GM04503 (cell line): ENCODE data around the gene UGDH.
"Not testable (repeated sequence)": the region's sequence is repeated elsewhere in the genome, so short reads cannot be mapped to it uniquely, and the experiment has no call there.

ENCODE experiments used
- DNase-seq: peaks from one replicate; pipeline ENCODE4 v3.0.0-alpha.2; 2012; ENCODE audit warnings: low read depth

Gene UGDH

DNA sequence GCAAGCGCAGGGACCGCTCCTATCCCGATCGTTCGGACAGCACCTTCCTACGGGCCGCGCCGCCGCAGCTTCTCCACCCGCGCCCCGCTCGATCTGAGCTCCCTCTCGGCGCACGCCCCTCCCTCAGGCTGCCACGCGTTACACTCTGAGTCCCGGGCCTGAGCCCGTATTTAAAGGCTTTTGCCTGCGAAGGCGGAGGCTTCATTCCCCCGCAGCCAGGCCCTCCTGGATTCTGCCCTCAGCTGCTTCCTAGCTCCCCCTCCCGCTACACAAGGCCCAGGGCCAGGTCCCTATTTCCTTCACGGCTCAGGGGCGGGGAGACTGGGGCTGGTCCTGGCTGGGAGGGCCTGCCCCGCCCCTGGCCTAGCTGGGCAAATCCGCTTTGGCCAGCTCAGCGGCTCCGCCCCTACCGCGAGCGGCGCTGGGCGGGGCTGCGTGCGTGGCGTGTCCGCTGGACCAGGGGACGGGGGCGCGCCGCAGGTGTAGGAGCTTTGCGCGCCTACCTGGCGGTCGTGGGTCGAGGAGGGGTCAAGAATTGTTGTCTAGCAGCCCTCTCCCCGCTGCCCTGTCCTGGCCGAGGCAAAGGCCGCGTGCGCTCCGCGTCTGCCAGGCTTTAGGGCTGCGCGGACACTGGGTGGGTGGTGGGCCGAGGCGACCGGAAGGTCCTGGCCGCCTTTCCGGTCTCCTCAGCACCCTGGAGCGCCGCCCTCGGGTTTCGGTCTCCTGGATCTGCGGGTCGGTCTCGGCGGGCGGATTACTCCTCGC, at the start of gene UGDH:
Gene UGDH (minus strand): TSS at position 144 of the 765 bp plus-strand sequence. CDS start 5,927 bp downstream, outside the sequence.
- DNase-seq = peak; percentile 93

DNA sequence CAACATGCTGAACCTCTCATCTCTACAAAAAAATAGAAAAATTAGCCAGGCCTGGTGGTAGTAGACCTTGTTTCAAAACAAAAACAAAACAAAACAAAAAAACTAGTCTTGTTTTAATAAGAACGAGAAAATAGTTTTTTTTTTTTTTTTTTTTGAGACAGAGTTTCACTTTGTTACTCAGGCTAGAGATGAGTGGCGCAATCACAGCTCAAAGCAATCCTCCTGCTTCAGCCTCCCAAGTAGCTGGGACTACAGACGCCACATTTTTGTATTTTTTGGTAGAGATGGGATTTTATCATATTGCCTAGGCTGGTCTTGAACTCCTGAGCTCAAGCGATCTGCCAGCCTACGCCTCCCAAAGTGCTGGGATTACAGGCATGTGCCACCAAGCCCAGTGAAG, 47.7 kb upstream of the UGDH start:
- DNase-seq = no peak

DNA sequence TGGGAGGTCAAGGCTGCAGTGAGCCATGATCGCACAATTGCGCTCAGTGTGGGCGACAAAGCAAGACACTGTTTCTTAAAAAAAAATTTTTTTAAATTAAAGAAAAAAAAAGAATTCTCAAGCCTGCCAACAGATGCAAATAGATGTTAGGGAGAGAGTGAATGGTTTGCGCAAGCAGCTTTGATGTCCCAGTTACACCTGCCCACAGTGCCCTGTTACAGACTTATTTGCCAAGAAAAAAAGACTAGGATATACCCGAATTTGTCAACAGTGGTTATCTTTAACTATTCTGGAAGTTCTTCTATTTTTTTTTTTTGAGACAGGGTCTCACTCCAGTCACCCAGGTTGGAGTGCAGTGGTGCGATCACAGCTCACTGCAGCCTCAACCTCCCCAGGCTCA, 44.3 kb upstream of the UGDH start:
- DNase-seq = no peak

DNA sequence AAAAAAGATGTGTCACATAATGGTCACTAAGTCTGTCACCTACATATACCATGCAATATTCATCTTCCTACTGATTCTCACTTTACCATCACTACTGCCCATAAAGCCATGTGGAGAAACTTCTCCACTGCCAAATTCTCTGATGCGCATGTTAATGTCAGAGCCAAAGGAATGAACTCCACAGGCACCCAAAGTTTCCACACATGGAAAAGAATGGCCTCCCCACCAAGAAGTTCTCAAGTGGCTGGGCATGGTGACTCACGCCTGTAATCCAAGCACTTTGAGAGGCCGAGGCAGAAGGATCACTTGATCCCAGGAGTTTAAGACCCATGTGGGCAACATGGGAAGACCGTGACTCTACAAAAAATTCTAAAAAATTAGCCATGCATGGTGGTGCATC, 43.8 kb upstream of the UGDH start:
- DNase-seq = no peak

DNA sequence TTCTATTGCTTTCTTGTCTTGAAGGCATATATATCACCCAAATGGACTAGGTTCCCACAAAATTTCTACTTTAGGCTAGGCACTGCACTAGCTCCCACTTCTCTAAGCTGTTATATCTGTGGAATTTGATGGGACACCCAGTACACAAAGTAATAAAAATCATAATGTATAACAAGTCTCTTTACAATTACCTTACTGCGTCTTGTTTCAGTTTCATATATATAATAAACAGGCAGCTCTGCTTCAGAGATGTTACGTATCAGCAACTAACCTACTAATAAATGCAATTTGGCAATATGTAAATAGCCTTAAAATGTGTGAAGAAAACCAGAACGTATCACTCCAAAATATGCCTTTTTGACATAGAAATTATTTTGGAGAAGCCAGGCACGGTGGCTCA, 42.0 kb upstream of the UGDH start:
- no peak for DNase-seq

DNA sequence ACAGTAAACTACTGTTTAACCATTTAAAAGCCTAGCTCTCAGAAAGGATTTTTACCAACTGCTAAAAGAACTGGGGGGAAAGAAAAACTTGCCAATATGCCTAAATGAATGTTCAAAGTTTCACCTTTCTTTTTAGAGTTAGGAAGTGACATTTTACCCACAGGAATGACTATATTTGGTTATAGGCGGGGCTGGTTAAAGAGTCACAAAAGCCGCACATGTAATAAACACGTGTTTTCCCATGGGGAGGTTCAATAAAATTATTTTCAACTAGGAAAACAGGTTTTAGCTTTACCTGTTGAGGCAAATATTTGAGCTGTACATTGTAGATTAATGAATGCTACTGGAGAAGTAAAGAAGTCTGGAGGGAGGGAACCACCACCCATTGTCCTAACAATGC, 41.6 kb upstream of the UGDH start:
- no peak for DNase-seq

DNA sequence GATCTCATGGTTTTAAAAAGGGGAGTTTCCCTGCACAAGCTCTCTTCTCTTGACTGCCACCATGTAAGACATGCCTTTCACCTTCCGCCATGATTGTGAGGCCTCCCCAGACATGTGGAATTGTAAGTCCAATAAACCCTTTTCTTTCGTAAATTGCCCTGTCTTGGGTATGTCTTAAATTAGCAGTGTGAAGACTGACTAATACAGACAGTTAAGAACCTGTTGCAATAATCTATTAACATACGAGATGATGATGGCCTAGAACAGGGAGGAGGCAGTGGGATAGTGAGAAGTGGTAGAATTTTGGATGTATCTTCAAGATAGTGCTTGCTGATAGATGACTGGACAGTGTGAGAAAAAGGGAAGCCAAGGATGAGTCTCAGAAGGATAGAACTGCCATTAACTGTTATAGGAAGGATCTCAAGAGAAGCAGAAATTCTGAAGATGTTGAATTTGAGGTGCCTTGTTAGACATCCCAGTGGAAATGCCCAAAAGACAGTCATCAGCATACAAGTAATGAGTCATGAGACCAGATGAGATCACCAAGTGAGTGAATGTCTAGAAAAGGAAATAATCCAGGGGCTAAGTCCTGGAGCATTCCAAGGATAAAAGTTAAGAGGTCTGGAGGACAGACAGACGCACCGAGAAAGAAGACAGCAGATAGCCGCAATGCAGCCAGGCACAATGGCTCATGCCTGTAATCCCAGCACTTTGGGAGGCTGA, 38.8 kb upstream of the UGDH start:
- DNase-seq = peak; percentile 67

DNA sequence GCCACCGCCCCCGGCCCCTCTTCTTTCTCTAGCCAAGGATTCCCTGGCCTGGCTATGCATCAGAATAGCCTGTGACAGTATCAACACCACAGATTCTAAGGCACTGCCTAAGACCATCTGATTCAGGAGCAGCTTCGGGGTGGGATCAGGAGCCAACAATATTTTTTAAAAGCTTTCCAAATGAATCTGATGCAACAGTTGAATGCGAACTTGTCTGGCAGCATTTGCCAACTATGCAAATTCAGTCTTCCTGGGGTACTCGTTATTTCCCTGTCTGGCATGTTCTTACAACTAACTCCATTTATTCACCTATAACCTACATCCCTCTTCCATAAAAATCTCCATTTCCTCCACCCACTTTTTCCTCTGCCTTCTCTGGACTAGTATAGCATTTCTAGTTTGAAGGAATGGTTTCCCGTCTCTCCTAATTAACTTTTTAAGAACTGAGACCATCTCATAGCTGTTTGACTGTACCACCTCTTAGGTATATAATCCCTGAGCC, 36.2 kb upstream of the UGDH start:
- DNase-seq = no peak

DNA sequence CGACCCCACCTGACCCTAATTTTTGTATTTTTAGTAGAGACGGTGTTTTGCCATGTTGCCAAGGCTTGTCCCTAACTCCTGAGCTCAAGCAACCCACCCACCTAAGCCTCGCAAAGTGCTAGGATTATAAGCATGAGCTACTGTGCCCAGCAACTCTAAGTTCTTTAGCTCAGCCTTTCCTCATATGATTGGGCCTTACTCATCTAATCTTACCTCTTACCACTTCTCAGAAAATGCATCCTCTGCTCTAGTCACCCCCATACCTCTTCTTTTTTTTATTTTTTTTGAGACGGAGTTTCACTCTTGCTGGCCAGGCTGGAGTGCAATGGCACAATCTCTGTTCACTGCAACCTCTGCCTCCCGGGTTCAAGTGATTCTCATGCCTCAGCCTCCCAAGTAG, 35.6 kb upstream of the UGDH start:
- no peak for DNase-seq

DNA sequence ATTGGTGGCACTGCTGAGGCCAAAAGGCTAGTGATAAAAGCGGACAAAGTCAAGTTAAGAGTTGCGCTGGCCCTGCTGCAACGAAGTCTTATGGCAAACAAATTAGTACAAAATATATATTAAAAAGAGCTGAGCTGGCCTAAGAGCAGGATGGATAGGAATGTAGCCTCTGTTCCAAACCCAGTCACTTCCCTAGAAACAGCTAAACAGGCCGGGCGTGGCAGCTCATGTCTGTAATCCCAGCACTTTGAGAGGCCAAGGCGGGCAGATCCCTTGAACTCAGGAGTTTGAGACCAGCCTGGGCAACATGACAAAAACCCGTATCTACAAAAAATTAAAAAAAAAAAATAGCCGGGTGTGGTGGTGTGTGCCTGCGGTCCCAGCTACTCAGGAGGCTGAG, 32.4 kb upstream of the UGDH start:
- no peak for DNase-seq

DNA sequence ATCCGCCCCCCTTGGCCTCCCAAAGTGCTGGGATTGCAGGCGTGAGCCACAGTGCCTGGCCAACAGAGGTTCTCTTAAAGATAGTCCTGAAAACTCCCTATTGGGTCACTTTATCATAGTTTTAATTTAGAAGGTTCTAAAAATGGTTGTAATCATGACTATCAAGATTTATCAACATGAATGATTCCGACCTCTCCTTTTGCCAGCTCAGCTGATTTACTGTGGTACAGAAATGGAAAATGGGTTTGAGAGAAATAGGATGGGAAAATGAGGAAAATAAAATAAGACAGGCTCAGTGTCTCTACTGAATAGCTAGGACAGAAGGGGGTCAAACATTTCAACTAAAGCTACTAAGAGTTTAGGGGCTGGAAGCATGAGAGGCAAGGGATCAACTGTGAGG, 28.2 kb upstream of the UGDH start:
- DNase-seq = no peak

DNA sequence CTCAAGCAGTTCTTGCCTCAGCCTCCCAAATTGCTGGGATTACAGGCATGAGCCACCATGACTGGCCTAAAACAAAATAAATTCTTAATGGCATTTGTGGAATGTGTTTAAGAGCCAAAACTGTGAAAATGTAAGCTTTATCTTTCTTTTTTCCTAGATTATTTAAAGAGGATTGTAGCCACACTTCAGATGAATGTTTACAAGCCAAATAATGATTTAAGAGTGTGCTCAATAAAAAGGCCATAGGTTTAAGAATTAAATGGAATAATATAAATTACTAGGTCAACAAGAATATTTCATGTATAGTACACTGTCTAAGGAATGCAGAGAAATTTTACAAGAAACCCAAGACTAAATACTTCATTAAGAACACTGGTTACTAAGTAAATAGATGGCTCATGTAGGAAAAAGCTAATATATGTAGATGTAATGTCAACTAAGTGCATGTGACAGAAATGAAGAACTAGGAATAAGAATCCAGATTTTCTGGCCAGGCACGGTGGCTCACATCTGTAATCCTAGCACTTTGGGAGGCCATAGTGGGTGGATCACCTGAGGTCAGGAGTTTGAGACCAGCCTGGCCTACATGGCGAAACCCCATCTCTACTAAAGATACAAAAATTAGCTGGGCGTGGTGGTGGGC, 21.3 kb upstream of the UGDH start:
- DNase-seq = peak; percentile 43

DNA sequence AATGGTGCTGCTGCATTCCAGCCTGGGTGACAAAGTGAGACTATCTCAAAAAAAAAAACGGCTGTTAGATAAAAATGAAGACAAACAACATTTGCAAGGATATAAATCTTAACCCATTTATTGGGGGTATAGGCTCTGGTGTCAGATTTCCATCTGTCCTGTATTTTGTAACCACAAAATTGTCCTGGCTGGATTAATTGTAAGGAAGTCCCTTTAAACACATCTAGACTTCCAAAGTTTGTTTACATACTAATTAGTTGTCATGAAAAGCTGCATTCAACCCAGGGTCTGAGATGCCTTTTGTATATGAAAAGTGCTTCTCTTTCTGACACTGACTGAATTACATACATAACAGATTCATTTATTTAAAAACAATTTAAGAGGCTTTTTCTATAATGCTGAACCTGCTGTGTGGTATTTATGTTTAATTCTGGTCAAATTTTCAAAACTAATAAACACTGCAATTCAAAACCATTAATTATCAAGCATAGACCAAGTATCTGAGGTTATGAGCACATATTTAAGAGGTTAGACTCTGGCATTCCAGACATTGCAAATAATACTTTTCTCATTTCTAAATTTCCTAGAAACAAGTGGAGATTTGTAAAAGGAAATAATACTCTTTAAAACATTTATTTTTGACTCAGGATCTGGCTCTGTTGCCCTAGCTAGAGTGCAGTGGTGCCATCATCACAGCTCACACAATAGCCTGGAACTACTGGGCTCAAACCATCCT, 17.5 kb upstream of the UGDH start:
- DNase-seq = no peak

DNA sequence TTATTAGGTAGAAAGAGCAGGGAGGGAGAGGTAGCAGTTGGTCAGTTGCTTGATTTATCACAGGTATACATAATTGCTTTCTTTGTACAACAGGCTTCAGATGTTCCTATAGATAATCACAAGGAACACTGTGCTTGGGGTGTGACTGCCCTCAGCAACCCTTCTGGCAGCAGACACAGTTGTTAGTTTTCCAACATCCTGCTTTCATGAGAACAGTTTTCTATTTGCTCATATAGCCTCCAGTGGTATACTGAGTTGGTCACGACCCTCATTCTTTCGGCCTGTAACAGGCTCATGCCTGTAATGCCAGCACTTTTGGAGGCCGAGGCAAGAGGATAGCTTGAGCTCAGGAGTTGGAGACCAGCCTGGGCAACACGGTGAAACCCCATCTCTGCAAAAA, 16.8 kb upstream of the UGDH start:
- DNase-seq = not testable (repeated sequence)

DNA sequence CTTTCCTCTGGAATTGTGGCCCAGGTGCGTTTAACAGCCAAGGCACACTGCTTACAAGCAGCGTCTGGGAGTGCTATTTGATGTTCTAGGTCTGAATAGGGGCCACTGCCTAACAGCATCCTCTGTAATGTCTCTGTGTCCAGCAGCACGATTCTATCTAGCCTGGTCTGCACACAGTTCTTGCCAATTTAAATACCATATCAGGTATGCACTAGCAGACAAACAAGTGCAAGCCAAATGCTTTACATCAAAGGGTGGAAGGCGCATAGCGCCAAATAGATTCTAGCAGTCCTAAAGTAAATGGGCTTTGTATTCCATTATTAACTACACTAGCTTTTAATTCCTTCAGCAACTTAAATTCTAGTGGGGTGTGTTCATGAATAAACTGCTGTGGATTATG, 15.8 kb upstream of the UGDH start:
- no peak for DNase-seq

DNA sequence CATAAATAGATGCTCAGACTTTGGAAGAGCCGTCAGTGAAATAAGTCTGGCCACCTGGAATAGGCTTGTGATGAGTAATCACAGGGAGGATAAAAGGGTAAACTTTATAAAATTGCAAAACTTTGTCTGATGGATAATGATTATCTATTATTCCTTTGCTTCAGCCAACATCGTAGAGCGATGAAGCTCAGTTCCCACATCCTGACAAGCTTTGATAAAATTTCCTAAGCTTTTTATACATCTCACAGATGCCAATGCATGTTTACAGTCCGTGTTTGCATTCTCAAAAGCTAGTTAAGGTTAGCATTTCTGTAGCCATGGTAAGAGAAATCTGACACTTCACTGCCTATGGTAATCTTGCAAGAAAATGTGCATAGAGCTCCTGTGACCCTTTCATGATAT, 15.4 kb upstream of the UGDH start:
- DNase-seq = no peak

DNA sequence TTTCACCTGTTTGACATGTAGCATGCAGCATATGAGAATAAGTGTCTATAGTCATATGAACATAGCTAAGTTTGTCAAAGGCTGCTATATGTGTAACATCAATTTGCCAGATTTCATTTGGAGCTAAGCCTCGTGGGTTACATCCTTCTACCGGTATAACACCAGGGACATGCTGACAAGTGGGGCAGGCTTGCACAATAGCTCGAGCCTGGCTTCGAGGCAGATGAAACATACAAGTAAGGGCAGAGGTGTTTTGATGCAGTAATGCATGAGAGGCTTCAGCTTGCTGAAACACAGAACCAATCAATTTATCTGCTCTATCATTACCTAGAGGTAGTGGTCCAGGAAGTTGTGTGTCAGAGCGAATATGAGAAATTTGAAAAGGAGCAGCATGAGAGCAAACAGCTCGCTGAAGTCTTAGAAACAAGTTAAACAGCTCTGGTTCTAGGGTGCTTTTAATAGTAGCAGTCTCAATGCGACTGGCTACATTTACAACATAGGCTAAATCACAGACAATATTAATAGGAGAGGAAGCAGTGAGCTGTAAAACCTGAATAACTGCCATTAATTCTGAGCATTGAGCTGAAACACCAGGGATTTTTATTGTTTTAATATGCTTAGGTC, 14.9 kb upstream of the UGDH start:
- DNase-seq = no peak

DNA sequence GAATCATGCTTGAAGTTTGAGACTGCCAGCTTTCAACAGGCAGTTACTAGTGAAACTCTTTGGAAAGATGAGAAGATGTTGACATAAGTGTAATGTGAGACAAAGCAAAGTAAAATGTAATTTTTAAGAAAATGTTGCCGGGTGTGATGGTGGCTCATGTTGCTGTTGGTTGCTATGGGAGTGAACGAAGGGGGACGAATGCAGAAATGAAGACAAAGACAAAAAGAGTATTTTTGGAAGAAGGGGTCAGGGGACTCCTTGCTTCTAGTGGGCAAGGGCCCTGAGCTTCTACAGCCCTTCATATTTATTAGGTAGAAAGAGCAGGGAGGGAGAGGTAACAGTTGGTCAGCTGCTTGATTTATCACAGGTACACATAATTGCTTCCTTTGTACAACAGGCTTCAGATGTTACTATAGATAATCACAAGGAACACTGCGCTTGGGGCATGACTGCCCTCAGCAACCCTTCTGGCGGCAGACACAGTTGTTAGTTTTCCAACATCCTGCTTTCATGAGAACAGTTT, 11.9 kb upstream of the UGDH start:
- no peak for DNase-seq

DNA sequence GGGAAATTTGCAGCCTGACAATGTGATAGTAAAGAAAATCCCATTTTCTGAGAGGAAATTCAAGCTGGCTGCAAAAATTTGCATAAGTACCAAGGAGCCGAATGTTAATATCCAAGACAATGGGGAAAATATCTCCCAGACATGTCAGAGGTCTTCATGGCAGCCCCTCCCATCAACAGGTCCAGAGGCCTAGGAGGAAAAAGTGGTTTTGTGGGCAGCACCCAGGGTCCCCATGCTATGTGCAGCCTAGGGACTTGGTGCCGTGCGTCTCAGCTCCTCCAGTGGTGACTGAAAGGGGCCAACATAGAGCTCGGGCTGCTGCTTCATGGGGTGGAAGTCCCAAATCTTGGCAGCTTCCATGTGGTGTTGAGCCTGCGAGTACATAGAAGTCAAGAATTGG, 6.3 kb upstream of the UGDH start:
- no peak for DNase-seq

DNA sequence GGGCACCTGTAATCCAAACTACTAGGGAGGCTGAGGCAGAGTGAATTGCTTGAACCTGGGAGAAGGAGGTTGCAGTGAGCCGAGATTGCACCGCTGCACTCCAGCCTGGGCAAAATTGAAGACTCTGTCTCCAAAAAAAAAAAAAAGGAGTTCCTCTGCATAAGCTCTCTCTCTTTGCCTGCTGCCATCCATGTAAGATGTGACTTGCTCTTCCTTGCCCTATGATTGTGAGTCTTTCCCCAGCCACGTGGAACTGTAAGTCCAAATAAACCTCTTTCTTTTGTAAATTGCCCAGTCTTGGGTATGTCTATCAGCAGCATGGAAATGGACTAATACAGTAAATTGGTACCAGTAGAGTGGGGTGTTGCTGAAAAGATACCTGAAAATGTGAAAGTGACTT, 5.0 kb upstream of the UGDH start:
- not testable (repeated sequence) for DNase-seq

DNA sequence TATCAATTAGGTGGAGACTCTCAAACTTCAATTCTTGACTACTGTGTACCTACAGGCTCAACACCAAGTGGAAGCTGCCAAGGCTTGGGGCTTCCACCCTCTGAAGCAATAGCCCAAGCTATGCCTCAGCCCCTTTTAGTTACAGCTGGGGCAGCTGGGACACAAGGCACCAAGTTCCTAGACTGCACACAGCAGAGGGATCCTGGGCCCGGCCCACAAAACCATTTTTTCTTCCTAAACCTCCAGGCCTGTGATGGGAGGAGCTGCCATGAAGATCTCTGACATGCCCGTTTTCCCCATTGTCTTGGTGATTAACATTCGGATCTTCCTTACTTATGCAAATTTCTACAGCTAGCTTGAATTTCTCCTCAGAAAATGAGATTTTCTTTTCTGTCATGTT, 3.4 kb upstream of the UGDH start:
- DNase-seq = no peak

DNA sequence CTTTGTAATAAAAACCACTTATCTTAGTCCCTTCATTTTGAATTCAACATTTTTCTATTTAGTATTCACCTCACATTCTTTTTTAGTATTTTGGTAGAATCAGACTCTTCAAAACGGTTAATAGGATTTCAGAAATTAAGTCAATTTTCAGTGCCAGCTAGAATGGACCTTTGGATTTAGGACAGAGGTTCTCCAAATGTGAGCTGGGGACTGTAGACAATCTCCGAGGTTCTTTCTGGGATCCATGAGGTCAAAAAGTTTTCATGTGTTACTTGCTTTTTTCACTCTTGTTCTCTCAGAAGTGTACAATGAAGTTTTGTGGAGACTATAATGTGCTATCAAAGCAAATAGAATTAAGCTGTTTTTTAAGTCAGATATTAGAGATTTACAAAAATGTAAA, 2.3 kb upstream of the UGDH start:
- DNase-seq = no peak
